ENCODE measurements around the gene EXOG. TPM values are rescaled to one million over a fixed set of nuclear protein-coding genes. Genes with fewer than 3 reads are reported as not detected.

EXOG gene
- total RNA-seq, 1 donor from 2014 or later, result 14.1 TPM

DNA sequence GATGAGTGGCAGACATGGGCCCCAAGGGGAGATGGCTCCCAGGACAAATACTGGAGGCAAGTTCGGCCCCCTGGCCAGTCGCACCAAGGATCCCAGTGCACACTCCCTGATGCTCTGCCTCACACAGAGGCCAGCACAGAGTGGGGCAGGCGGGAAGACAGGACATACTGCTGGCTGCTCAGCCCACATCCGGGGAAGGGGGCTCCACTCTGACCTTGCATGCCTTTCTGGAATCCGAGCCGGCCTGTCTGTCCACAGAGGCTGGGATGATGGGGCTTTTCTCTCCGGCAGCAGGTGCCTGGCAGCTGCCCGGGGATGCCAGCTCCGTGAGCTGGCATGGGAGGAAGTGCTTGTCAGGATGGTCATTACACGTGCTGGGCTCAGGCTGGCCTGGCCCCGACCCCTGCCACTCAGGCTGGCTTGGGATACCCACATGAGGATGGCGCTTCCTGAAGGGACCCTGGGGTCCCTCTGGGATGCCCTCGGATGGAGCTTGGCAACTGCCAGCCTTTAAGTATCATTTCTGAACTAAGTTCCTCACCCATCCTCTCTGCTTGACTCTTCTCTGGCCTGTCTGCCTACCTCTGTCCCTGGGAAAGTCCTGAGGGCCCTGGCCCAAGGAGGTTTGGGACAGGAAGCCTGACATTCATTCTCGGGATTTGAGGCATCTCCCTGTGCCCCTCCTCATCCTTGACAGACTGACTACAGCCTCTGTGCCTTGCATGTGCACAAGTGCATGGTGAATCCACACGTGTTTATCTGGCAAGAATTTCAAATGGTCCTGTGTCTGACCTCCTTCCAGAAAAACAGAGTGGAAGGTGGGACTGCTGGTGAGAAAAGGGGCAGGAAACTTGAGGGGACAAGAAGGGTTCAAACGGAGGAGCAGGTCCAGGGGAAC lies 46.5 kb downstream of the EXOG start:
- Histone ChIP-seq H3K9ac (ENCODE audit: low read depth in 1 of 3, low read length in 3 of 3) (peak overlapping the region in 1 of 3 donors; percentile 45), H3K9me3 (ENCODE audit: control insufficient read depth in 3 of 3, low read length in 3 of 3) (no peaks in the 10 kb centered on the region), H3K27me3 (ENCODE audit: control insufficient read depth in 3 of 3, insufficient read depth in 3 of 3, low read length in 3 of 3) (no peaks in the 10 kb centered on the region), H3K4me3 (ENCODE audit: low read length in 3 of 3) (peak overlapping the region in 1 of 3 donors; percentile 13), H3K27ac (ENCODE audit: low read depth, low read length) (peak overlapping the region; percentile 60), H3K4me1 (ENCODE audit: control insufficient read depth in 3 of 3, insufficient read depth in 3 of 3, low read length in 3 of 3) (peaks cover 6 to 36% (median 29%) of the 10 kb centered on the region in 3 donors), H3K36me3 (ENCODE audit: control insufficient read depth in 3 of 3, insufficient read depth in 3 of 3, low read length in 3 of 3) (no peaks in the 10 kb centered on the region)

GRCh38 chr3:38543586-38543985 lies 47.4 kb downstream of the EXOG start:
- Histone ChIP-seq H3K36me3 (ENCODE audit: control insufficient read depth in 3 of 3, insufficient read depth in 3 of 3, low read length in 3 of 3) (no peaks in the 10 kb centered on the region), H3K9me3 (ENCODE audit: control insufficient read depth in 3 of 3, low read length in 3 of 3) (no peaks in the 10 kb centered on the region), H3K27ac (ENCODE audit: low read depth, low read length) (no peak overlapping the region), H3K27me3 (ENCODE audit: control insufficient read depth in 3 of 3, insufficient read depth in 3 of 3, low read length in 3 of 3) (no peaks in the 10 kb centered on the region), H3K4me1 (ENCODE audit: control insufficient read depth in 3 of 3, insufficient read depth in 3 of 3, low read length in 3 of 3) (peaks cover 14 to 42% (median 36%) of the 10 kb centered on the region in 3 donors), H3K9ac (ENCODE audit: low read depth in 1 of 3, low read length in 3 of 3) (peak overlapping the region in 1 of 3 donors; percentile 54), H3K4me3 (ENCODE audit: low read length in 3 of 3) (peak overlapping the region in 1 of 3 donors; percentile 49)

DNA sequence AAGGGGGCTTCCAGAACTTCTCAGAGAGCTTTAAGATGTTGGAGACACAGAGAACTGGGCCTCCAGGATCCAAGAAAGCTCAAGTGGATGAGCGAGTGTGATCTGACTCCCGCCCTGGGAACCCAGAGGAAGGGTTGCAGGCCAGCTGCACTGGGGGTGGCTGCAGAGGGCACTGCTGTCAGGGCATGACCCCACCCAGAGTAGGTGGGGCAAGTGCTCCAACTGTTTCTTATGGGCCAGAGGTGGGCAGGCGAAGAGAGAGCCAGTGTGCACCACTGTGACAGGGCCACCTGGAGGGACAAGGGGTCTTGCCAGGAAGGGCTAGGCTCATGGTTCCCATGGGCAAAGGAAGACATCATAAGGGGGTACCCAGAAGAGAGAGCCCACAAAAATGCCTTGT lies 48.8 kb downstream of the EXOG start:
- Histone ChIP-seq H3K9me3 (ENCODE audit: control insufficient read depth in 3 of 3, low read length in 3 of 3) (no peaks in the 10 kb centered on the region), H3K9ac (ENCODE audit: low read depth in 1 of 3, low read length in 3 of 3) (no peak overlapping the region), H3K4me3 (ENCODE audit: low read length in 3 of 3) (no peak overlapping the region), H3K36me3 (ENCODE audit: control insufficient read depth in 3 of 3, insufficient read depth in 3 of 3, low read length in 3 of 3) (no peaks in the 10 kb centered on the region), H3K4me1 (ENCODE audit: control insufficient read depth in 3 of 3, insufficient read depth in 3 of 3, low read length in 3 of 3) (peaks cover 14 to 42% (median 37%) of the 10 kb centered on the region in 3 donors), H3K27me3 (ENCODE audit: control insufficient read depth in 3 of 3, insufficient read depth in 3 of 3, low read length in 3 of 3) (no peaks in the 10 kb centered on the region), H3K27ac (ENCODE audit: low read depth, low read length) (no peak overlapping the region)

DNA sequence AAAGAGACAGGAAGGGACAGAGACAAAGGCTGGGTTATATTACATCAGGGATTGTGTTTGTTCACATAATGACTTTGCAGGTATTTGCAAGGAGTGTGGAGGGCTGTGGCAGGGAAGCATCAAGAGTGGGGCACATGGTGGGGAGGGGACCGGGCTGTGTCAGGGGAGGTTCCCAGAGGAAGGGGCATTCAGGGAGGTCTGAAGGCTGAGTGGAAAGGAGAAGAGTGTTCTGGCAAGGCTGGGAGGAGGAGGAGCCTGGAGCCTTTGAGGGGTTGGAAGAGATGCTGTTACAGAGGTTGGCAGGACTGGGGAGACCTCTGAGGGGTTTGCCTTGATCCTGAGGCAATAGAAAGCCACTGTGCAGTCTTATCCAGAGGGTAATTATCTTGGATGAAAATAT lies 49.4 kb downstream of the EXOG start:
- peaks cover 14 to 42% (median 37%) of the 10 kb centered on the region in 3 donors for H3K4me1 ChIP-seq (ENCODE audit: control insufficient read depth in 3 of 3, insufficient read depth in 3 of 3, low read length in 3 of 3)
- no peaks in the 10 kb centered on the region for H3K9me3 ChIP-seq (ENCODE audit: control insufficient read depth in 3 of 3, low read length in 3 of 3)
- H3K36me3 ChIP-seq (ENCODE audit: control insufficient read depth in 3 of 3, insufficient read depth in 3 of 3, low read length in 3 of 3), result no peaks in the 10 kb centered on the region
- no peak overlapping the region for H3K9ac ChIP-seq (ENCODE audit: low read depth in 1 of 3, low read length in 3 of 3)
- no peaks in the 10 kb centered on the region for H3K27me3 ChIP-seq (ENCODE audit: control insufficient read depth in 3 of 3, insufficient read depth in 3 of 3, low read length in 3 of 3)
- no peak overlapping the region for H3K4me3 ChIP-seq (ENCODE audit: low read length in 3 of 3)
- no peak overlapping the region for H3K27ac ChIP-seq (ENCODE audit: low read depth, low read length)

DNA sequence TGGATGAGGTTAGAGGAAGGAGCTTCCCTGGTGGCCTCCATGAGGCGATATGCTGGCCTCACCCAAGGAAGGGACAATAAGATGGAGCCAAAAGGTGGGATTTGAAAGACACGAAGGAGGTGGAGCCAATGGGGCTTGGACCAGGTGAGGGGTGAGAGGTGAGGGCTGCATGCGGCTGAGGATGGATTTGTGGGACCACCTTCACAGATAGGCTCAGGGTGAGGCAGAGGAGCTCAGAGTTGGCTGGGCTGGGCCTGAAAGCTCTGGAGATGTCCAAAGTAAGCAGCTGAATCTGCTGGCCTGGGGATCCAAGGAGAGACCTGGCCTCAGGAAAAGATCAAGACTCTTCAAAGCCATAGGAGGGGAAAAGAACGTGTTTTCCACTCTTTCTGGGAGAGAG lies 49.8 kb downstream of the EXOG start:
- Histone ChIP-seq H3K27me3 (ENCODE audit: control insufficient read depth in 3 of 3, insufficient read depth in 3 of 3, low read length in 3 of 3) (no peaks in the 10 kb centered on the region), H3K36me3 (ENCODE audit: control insufficient read depth in 3 of 3, insufficient read depth in 3 of 3, low read length in 3 of 3) (no peaks in the 10 kb centered on the region), H3K9me3 (ENCODE audit: control insufficient read depth in 3 of 3, low read length in 3 of 3) (no peaks in the 10 kb centered on the region), H3K4me1 (ENCODE audit: control insufficient read depth in 3 of 3, insufficient read depth in 3 of 3, low read length in 3 of 3) (peaks cover 14 to 42% (median 37%) of the 10 kb centered on the region in 3 donors), H3K27ac (ENCODE audit: low read depth, low read length) (no peak overlapping the region), H3K9ac (ENCODE audit: low read depth in 1 of 3, low read length in 3 of 3) (no peak overlapping the region), H3K4me3 (ENCODE audit: low read length in 3 of 3) (no peak overlapping the region)

DNA sequence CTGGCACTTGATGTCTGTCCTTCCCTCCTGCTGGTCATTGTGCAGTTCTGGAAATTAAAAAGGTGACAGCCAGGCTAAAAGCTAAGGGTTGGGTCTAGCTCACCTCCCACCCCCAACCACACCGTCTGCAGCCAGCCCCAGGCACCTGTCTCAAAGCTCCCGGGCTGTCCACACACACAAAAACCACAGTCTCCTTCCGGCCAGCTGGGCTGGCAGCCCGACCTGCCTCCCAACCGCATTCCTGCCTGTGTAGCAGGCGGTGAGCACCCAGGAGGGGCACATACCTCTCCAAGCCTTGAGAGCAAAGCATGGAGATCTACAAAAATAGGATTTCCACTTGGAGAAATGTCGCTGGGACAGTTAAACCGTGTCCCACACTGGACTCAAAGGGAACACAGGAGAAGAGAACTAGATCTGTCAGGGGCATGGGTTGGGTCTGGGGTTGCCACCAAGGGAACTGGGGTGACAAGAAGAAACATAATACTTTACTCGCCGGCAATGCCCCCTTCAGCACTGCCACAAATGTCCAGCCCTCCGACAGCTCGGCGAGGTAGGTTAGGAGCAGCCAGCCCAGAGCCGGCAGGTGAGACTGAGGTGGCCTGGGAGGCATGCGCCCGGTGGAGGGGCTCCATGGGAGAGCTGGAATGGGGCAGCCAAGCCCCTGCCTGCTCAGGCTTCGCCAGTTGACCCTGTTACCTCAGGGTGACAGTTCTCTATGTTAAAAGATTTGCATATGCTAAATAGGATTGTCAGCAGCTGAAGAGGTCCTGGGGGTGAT lies 52.2 kb downstream of the EXOG start:
- Histone ChIP-seq H3K9me3 (ENCODE audit: control insufficient read depth in 3 of 3, low read length in 3 of 3) (no peaks in the 10 kb centered on the region), H3K4me3 (ENCODE audit: low read length in 3 of 3) (no peak overlapping the region), H3K9ac (ENCODE audit: low read depth in 1 of 3, low read length in 3 of 3) (peak overlapping the region in 1 of 3 donors; percentile 16), H3K27me3 (ENCODE audit: control insufficient read depth in 3 of 3, insufficient read depth in 3 of 3, low read length in 3 of 3) (no peaks in the 10 kb centered on the region), H3K4me1 (ENCODE audit: control insufficient read depth in 3 of 3, insufficient read depth in 3 of 3, low read length in 3 of 3) (peaks cover 11 to 21% (median 16%) of the 10 kb centered on the region in 3 donors), H3K27ac (ENCODE audit: low read depth, low read length) (no peak overlapping the region), H3K36me3 (ENCODE audit: control insufficient read depth in 3 of 3, insufficient read depth in 3 of 3, low read length in 3 of 3) (no peaks in the 10 kb centered on the region)

DNA sequence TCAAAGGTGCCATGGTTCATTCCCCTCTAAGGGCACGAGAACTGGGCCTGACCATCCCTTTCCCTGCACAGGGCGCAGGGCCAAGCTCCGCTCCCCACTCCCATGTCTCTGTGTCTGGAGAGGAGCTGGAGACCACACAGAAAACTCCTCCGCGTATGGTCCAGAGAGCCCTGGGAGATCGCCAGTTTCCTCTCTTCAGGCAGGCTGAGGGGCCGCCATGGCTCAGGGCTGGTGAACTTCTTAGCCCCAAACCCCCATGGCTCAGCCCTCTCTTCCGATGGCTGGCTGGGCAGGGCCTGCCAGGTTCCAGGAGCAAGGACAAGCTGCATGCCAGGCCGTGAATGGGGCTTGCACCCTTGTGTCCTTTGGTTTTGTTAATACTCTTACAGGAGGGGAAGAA lies 52.9 kb downstream of the EXOG start:
- H3K9ac ChIP-seq (ENCODE audit: low read depth in 1 of 3, low read length in 3 of 3), result no peak overlapping the region
- H3K9me3 ChIP-seq (ENCODE audit: control insufficient read depth in 3 of 3, low read length in 3 of 3), result no peaks in the 10 kb centered on the region
- H3K27ac ChIP-seq (ENCODE audit: low read depth, low read length), result no peak overlapping the region
- no peaks in the 10 kb centered on the region for H3K27me3 ChIP-seq (ENCODE audit: control insufficient read depth in 3 of 3, insufficient read depth in 3 of 3, low read length in 3 of 3)
- peaks cover 8 to 14% (median 9%) of the 10 kb centered on the region in 3 donors for H3K4me1 ChIP-seq (ENCODE audit: control insufficient read depth in 3 of 3, insufficient read depth in 3 of 3, low read length in 3 of 3)
- H3K36me3 ChIP-seq (ENCODE audit: control insufficient read depth in 3 of 3, insufficient read depth in 3 of 3, low read length in 3 of 3), result no peaks in the 10 kb centered on the region
- no peak overlapping the region for H3K4me3 ChIP-seq (ENCODE audit: low read length in 3 of 3)

DNA sequence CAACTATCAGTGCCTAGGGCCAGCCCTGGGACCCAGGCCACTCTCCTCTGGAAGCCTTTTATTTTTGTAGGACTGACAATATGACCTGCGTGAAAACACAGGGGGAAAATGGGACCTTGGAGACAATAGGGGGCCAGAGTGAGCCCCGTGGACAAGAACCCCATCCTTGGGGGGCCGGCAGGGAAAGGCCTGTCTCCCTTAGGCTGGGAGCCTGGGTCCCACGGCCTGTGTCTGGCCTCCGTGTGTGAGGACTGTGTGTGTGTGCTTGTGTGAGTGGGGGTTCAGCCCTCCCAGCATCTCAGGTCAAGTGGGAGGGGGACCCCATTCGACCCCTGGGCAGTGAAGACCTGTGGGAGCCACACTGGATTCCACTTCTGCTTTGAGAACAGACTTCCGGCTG lies 53.3 kb downstream of the EXOG start:
- Histone ChIP-seq H3K27ac (ENCODE audit: low read depth, low read length) (no peak overlapping the region), H3K27me3 (ENCODE audit: control insufficient read depth in 3 of 3, insufficient read depth in 3 of 3, low read length in 3 of 3) (no peaks in the 10 kb centered on the region), H3K4me3 (ENCODE audit: low read length in 3 of 3) (no peak overlapping the region), H3K36me3 (ENCODE audit: control insufficient read depth in 3 of 3, insufficient read depth in 3 of 3, low read length in 3 of 3) (no peaks in the 10 kb centered on the region), H3K9ac (ENCODE audit: low read depth in 1 of 3, low read length in 3 of 3) (no peak overlapping the region), H3K9me3 (ENCODE audit: control insufficient read depth in 3 of 3, low read length in 3 of 3) (no peaks in the 10 kb centered on the region), H3K4me1 (ENCODE audit: control insufficient read depth in 3 of 3, insufficient read depth in 3 of 3, low read length in 3 of 3) (peaks cover 8 to 12% (median 8%) of the 10 kb centered on the region in 3 donors)

GRCh38 chr3:38549957-38550840 lies 54.1 kb downstream of the EXOG start:
- Histone ChIP-seq H3K27ac (ENCODE audit: low read depth, low read length) (no peak overlapping the region), H3K9me3 (ENCODE audit: control insufficient read depth in 3 of 3, low read length in 3 of 3) (no peaks in the 10 kb centered on the region), H3K9ac (ENCODE audit: low read depth in 1 of 3, low read length in 3 of 3) (no peak overlapping the region), H3K4me1 (ENCODE audit: control insufficient read depth in 3 of 3, insufficient read depth in 3 of 3, low read length in 3 of 3) (peaks cover 6 to 8% (median 8%) of the 10 kb centered on the region in 3 donors), H3K4me3 (ENCODE audit: low read length in 3 of 3) (no peak overlapping the region), H3K27me3 (ENCODE audit: control insufficient read depth in 3 of 3, insufficient read depth in 3 of 3, low read length in 3 of 3) (no peaks in the 10 kb centered on the region), H3K36me3 (ENCODE audit: control insufficient read depth in 3 of 3, insufficient read depth in 3 of 3, low read length in 3 of 3) (no peaks in the 10 kb centered on the region)
